ENCODE measurements around the gene LIMS2.

GRCh38 chr2:127623388-127624319 is 51.7 kb downstream of the LIMS2 start:
- TF ChIP-seq POLR2A (IDR thresholded peaks at IDR 0.05; ENCODE audit: extremely low read depth, insufficient read length) (no peak), CTCF (IDR thresholded peaks at IDR 0.05; ENCODE audit: low read depth, low read length) (no peak)

Measured in NB4 (cell line).